GM10266 (cell line): Measurements from ENCODE around the gene WEE1.

ENCODE experiments used
- DNase-seq: peaks from one replicate; pipeline ENCODE4 v3.0.0; 2012; ENCODE audit errors: extremely low spot score
- TF ChIP-seq, protein P1 (sequence below): IDR thresholded peaks from 2 replicates; pipeline ENCODE4 v1.5.1; 2012; ENCODE audit warnings: mild to moderate bottlenecking, low read depth; ENCODE audit not compliant: control insufficient read depth, insufficient read depth; ENCODE audit errors: missing control alignments

Gene WEE1

DNA sequence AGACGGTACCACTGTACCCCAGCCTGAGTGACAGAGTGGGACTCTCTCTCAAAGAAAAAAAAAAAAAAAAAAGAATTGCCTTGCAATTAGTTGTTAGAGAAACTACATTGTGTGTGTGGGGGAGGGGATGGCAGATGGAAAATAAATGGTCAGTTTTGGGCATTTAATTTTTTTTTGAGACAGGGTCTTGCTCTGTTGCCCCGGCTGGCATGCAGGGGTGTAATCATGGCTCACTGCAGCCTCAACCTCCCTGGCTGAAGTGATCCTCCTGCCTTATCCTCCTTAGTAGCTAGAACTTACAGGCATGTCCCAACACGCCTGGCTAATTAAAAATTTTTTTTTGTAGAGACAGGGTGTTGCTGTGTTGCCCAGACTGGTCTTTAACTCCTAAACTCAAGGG, 36.4 kb downstream of the WEE1 start:
- TF ChIP-seq, protein P1, sequence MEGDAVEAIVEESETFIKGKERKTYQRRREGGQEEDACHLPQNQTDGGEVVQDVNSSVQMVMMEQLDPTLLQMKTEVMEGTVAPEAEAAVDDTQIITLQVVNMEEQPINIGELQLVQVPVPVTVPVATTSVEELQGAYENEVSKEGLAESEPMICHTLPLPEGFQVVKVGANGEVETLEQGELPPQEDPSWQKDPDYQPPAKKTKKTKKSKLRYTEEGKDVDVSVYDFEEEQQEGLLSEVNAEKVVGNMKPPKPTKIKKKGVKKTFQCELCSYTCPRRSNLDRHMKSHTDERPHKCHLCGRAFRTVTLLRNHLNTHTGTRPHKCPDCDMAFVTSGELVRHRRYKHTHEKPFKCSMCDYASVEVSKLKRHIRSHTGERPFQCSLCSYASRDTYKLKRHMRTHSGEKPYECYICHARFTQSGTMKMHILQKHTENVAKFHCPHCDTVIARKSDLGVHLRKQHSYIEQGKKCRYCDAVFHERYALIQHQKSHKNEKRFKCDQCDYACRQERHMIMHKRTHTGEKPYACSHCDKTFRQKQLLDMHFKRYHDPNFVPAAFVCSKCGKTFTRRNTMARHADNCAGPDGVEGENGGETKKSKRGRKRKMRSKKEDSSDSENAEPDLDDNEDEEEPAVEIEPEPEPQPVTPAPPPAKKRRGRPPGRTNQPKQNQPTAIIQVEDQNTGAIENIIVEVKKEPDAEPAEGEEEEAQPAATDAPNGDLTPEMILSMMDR, result no peak
- DNase-seq, result no peak

DNA sequence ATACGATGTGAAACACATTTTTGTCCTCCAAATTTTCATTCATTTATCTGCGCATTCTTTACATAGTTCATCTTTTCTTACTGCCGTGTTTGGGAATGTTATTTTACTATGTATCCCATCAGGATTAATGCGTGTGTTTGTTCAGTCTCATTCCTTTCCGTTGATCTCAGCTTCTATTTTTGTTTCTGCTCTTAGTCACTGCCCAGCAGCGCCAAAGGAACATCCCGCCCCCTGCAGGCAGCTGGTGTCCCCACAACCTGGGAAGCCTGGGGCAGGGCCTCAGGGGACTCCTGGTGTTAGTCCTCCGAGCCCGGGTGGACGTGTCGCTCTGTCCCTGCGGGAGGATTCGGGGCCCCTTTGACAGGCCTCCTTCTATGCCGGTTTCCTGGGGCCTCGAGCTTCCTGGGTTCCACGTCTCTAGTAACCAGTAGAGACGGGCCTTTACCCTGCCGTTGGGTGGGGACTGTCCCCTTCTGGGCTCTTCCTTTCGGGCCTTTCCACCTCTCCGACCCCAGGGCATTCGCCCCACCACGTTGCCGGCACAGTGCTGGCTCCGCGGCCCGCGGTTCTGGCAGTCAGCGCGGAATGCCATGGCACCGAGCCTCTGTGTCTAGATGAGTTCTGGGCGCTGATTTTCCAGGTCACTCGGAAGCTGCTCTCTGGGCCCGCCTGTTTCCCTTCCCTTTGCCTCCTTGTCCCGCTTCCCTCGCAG, 39.8 kb downstream of the WEE1 start:
- TF ChIP-seq, protein P1, result peak; percentile 93
- DNase-seq, result peak; percentile 85

DNA sequence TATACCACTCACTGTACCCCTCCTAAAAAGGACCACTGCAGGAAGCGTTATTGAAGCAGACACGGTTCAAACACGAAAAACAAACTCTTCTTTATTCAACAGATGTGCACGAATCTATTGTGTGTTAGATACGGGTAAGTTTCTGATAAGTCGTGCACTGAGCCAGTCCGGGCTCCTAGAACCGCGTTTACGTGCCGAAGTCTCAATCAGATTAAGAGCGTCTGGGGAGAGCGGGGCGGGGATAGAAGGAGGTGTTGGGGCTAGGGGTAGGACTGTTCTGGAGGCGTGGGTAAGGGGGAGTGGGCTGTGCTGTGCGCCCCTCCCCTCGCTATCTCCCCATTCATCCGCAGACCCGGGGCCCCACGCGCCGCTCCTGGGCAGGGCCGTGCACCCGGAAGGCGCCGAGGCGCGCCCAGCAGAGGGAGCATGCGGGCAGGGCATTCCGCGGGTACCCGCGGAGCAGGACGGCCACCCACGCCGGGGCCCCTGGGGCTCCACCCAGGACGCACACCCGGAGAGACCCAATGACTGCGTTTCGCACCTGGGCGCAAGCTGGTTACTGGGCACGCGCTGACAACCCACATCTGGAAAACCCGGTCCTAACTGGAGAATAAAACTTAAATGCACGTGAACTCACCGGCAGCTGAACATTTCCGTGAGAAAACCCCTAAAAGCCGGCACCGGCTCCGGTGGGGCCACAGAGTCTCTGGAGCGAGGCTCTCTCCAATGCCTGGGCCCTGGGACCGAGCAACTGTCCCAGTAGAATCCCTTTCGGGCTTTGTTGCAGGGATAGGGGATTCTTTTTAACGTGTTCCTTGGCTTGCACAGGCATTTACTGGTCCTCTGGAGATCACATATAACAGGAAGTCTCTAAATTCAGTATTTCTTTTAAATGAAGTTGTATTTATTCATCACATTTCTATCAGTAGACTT, 40.6 kb downstream of the WEE1 start:
- peak; percentile 82 for DNase-seq
- TF ChIP-seq, protein P1, result peak; percentile 88

DNA sequence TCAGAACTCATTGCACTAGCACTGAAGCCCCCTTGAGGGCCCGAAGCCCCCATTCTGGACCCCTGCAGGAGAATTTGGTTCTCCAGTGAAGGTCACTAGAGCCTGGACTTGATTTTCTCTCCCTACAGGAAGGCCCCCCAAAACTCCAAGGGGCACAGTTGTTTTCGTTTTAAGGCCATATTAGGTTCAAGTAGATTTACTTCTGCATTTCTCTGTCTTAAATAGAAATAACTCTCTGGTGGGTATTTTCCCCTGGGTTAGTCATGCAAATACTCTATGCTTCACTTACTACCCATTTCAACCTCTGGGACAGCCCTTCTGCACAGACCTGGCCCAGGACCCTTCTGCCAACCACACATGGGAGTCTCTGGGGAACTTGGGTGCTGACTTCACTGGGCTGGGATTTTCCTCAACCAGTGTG, 41.6 kb downstream of the WEE1 start:
- TF ChIP-seq, protein P1, result no peak

DNA sequence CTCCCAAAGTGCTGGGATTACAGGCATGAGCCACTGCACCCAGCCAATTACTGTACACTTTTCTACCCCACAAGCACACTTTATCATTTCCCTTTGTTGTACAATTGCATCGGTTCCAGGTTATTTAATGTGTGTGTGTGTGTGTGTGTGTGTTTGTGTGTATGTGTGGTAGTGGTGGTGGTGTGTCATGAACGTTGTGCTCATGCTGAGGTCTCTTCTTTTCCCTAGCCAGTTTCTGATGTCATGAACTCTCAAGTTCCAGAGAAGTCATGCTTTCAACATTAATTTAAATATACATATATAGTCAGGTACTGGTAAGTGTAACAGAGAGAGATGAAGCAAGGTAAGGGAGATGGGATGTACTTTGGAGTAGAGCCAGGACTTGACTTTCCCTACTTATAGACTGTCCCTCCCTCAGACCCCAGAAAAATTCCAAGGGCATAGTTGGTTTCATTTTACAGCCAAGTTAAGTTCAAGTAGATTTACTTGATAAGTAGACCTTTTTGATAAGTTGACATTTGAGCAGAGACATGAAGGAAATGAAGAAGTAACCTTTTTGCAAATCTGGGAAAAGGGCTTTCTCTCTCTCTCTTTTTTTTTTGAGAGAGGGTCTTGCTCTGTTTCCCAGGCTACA, 42.7 kb downstream of the WEE1 start:
- TF ChIP-seq, protein P1, result no peak
- DNase-seq, result no peak

More for the DNA sequence above, 41.6 kb downstream of the WEE1 start:
- peak; percentile 76 for DNase-seq

DNA sequence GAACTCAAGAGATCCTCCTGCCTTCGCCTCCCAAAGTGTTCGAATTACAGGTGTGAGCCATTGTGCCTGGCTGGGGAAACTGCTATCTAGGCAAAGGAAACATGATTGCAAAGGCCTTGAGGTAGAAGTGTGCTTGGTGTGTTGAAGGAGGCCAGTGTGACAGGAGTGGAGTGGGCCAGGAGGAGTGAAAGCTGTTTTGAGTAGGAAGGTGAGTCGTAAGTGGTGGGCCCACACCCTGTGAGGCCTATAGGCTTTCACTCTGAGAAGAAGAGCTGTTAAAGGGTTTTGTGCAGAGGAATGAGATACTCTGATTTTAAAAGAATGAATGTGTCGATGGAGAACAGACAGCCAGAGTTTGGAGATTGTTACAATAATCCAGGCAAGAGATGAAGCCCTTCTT, 43.4 kb downstream of the WEE1 start:
- TF ChIP-seq, protein P1, result no peak
- DNase-seq, result no peak
